ENCODE results near the gene DCAF16. TPM values are rescaled to one million over a fixed set of nuclear protein-coding genes. Genes with fewer than 3 reads are reported as not detected.
"Not testable (repeated sequence)": the region's sequence is repeated elsewhere in the genome, so short reads cannot be mapped to it uniquely, and the experiment has no call there.

The DCAF16 gene
- total RNA-seq = 21.7 to 30.8 TPM (median 24.5 TPM) in 3 replicates
- long read RNA-seq, full-length matches to known transcripts = 3 of 7 reads
- long read RNA-seq, partial matches to known transcripts = 0 of 7 reads
- long read RNA-seq, other reads (novel, unspliced or antisense) = 4 of 7 reads

DNA sequence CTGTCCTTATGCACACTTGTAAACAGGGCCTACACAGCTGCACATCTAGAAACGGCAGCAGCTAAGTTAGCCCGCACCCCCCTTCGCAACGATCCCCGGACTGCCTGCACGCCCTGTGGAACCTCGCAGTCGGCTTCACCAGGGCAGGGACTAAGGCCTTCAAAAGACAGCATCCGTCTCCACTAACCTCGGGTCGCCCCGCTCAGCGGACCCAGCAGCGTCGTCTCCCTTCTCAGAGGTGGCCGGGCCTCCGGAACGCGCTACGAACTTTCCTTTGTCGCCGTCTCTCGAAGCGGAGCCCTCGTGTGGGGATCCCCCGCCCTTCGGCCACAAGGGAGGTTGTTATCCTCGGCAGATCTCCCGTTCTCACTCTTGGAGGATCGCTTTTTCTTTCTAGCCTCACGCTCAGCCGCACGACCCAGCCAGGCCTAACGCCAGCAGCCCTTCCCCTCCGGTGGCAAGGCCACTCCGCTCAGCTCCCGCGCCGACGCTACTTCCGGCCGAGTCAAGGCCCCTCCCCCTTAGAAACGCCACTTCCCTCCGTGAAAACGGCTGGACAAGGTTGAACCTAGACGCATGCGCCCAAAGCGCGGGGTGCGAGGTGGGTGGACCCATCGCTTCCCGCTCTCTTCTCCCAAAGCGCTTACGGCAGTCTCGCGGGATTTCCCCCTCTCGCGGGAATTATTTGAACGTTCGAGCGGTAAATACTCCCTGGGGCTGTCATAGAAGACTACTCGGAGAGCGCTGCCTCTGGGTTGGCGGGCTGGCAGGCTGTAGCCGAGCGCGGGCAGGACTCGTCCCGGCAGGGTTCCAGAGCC is at the start of gene DCAF16, which contains the start of gene NCAPG:
Gene DCAF16, minus strand, starts transcription at position 498 of the 818 bp plus-strand sequence. CDS start 6,616 bp downstream, outside the sequence.
Gene NCAPG, plus strand, starts transcription at position 720 of the 818 bp plus-strand sequence. CDS start 99 bp downstream, outside the sequence.
- H3K27me3 Mint-ChIP-seq (ENCODE audit: low read depth) = no peaks in the 10 kb centered on the region
- H3K4me3 Mint-ChIP-seq (ENCODE audit: unreplicated experiment) = peak within 1 kb of the TSS; percentile 94
- peaks cover 63% of the 10 kb centered on the region for H3K4me1 Mint-ChIP-seq (ENCODE audit: low read depth)
- peak within 1 kb of the TSS; percentile 99 for H3K27ac Mint-ChIP-seq (ENCODE audit: unreplicated experiment)
- H3K36me3 Mint-ChIP-seq (ENCODE audit: low read depth) = no peaks in the 10 kb centered on the region
- H3K9me3 Mint-ChIP-seq (ENCODE audit: low read depth) = no peaks in the 10 kb centered on the region
- peak; percentile 100 for DNase-seq (ENCODE audit: low spot score)
- TF ChIP-seq, protein P1, sequence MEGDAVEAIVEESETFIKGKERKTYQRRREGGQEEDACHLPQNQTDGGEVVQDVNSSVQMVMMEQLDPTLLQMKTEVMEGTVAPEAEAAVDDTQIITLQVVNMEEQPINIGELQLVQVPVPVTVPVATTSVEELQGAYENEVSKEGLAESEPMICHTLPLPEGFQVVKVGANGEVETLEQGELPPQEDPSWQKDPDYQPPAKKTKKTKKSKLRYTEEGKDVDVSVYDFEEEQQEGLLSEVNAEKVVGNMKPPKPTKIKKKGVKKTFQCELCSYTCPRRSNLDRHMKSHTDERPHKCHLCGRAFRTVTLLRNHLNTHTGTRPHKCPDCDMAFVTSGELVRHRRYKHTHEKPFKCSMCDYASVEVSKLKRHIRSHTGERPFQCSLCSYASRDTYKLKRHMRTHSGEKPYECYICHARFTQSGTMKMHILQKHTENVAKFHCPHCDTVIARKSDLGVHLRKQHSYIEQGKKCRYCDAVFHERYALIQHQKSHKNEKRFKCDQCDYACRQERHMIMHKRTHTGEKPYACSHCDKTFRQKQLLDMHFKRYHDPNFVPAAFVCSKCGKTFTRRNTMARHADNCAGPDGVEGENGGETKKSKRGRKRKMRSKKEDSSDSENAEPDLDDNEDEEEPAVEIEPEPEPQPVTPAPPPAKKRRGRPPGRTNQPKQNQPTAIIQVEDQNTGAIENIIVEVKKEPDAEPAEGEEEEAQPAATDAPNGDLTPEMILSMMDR (IDR thresholded peaks at IDR 0.05) = peak; percentile 6

DNA sequence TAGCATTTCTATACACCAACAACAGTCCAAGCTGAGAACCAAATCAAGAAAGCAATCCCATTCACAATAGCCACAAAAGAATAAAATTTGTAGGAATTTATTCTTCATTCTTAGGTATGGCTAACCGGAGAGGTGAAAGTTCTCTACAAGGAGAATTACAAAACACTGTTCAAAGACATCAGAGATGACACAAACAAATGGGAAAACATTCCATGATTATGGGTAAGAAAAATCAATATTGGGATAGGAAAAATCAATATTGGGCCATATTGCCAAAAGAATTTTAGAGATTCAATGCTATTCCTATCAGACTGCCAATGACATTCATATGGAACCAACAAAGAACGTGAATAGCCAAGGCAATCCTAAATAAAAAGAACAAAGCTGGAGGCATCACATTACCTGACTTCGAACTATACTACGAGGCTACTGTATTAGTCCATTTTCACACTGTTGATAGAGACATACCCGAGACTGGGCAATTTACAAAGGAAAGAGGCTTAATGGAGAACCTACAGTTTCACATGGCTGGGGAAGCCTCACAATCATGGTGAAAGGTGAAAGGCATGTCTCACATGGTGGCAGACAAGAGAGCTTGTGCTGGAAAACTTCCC is 49.3 kb upstream of the DCAF16 start:
- Mint-ChIP-seq H3K36me3 (ENCODE audit: low read depth) (peaks cover 17% of the 10 kb centered on the region), H3K9me3 (ENCODE audit: low read depth) (peaks cover 26% of the 10 kb centered on the region), H3K4me3 (ENCODE audit: unreplicated experiment) (no peak overlapping the region), H3K27ac (ENCODE audit: unreplicated experiment) (no peak overlapping the region), H3K4me1 (ENCODE audit: low read depth) (no peaks in the 10 kb centered on the region), H3K27me3 (ENCODE audit: low read depth) (no peaks in the 10 kb centered on the region)
- TF ChIP-seq, protein P1 (IDR thresholded peaks at IDR 0.05) = no peak
- no peak for DNase-seq (ENCODE audit: low spot score)

DNA sequence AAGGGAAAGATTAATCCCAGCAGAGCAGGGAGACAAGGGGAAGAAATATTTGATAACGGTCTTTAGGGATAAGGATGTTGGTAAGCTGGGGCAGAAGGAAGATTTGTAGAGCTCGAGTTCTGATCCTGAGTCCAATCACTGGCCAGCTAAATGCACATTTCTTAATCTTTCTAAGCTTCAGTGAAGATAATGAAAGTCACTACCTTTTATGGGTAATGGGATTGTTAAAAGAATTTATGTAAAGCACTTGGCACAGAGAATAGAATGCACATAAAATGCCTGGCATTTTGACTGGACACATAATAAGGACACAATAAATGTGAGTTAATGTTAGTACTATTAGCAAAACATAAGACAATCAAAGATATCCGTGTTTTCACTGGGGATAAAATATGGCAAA is 43.5 kb upstream of the DCAF16 start:
- Mint-ChIP-seq H3K9me3 (ENCODE audit: low read depth) (peaks cover 4% of the 10 kb centered on the region), H3K4me1 (ENCODE audit: low read depth) (peaks cover 8% of the 10 kb centered on the region), H3K27me3 (ENCODE audit: low read depth) (no peaks in the 10 kb centered on the region), H3K27ac (ENCODE audit: unreplicated experiment) (no peak overlapping the region), H3K4me3 (ENCODE audit: unreplicated experiment) (no peak overlapping the region), H3K36me3 (ENCODE audit: low read depth) (peaks cover 6% of the 10 kb centered on the region)
- TF ChIP-seq, protein P1 (IDR thresholded peaks at IDR 0.05) = no peak
- DNase-seq (ENCODE audit: low spot score) = no peak

DNA sequence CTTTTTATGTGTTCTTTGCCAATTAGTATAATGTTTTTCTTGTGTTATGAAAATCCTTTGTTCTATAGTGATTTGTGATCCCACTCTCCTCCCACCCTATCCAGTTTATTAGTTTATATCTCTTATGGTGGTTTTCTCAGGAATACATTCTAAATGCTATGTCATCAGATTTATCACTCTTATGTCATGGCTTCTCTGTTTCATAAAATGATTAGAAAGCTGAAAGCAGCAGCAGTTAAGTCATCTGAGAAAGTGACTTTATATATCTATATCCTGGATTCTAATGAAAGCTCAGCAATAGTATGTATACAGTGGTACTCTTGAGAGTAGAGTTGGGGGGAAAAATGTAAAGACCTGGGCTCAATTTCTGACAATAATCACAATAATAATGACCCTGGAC is 41.4 kb upstream of the DCAF16 start:
- Mint-ChIP-seq H3K4me3 (ENCODE audit: unreplicated experiment) (no peak overlapping the region), H3K36me3 (ENCODE audit: low read depth) (peaks cover 6% of the 10 kb centered on the region), H3K27me3 (ENCODE audit: low read depth) (no peaks in the 10 kb centered on the region), H3K9me3 (ENCODE audit: low read depth) (no peaks in the 10 kb centered on the region), H3K27ac (ENCODE audit: unreplicated experiment) (no peak overlapping the region), H3K4me1 (ENCODE audit: low read depth) (peaks cover 11% of the 10 kb centered on the region)
- no peak for DNase-seq (ENCODE audit: low spot score)
- TF ChIP-seq, protein P1 (IDR thresholded peaks at IDR 0.05) = no peak

DNA sequence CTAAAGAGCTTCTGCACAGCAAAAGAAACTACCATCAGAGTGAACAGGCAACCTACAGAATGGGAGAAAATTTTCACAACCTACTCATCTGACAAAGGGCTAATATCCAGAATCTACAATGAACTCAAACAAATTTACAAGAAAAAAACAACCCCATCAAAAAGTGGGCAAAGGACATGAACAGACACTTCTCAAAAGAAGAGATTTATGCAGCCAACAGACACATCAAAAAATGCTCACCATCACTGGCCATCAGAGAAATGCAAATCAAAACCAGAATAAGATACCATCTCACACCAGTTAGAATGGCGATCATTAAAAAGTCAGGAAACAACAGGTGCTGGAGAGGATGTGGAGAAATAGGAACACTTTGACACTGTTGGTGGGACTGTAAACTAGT is 39.7 kb upstream of the DCAF16 start:
- H3K36me3 Mint-ChIP-seq (ENCODE audit: low read depth); H3K27ac Mint-ChIP-seq (ENCODE audit: unreplicated experiment); DNase-seq (ENCODE audit: low spot score); H3K4me3 Mint-ChIP-seq (ENCODE audit: unreplicated experiment); H3K9me3 Mint-ChIP-seq (ENCODE audit: low read depth); H3K27me3 Mint-ChIP-seq (ENCODE audit: low read depth): not testable (repeated sequence)
- peaks cover 25% of the 10 kb centered on the region for H3K4me1 Mint-ChIP-seq (ENCODE audit: low read depth)
